GM21515 (cell line): Measurements from ENCODE around the gene LRRC8B.

ENCODE experiments used
- ATAC-seq: cut with Tn5 transposase; IDR thresholded peaks from one replicate; pipeline ENCODE4 v1.9.1; 2021; ENCODE audit not compliant: unreplicated experiment

LRRC8B gene

GRCh38 chr1:89630048-89630447 lies 105.4 kb downstream of the LRRC8B start:
- ATAC-seq, result no peak

DNA sequence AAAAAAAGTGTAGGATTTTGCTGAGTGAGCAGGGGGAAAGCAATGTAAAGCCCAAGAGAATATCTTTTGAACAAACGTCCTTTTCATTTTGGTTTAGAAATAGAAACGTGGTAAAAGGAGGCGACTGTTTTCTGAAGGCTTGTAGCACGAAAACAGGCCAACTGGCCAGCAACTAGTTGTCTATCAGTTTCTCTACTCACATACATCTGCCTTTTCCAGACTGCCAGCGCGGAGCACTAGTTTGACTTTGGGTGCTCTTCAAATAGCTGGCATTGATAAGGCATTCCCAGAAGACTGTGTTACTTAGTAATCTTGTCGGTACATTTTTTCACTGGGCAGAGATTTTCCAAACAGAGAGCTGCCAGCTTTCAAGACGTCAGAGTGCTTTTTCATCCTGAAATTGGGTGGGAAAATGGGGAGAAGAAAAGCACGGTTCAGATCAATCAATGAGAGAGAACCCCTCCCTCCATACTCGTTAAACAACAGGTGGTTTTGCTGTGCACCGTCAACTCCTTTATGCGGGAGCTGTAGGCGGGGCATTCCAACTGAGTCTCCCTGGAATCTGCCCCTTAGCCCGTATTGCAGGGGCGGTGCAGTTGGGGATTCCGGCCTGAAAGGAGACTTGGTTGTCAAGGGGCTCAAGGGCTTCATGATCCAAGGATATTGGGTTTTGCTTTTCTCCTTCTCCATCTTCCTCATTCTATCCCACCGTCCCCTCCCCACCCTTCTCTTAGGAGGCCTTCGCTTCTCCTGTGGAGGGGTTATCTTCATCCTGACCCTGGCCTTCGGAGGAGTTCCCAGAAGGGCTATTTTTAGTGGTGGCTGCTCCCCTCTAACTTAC lies 107.4 kb downstream of the LRRC8B start:
- no peak for ATAC-seq

DNA sequence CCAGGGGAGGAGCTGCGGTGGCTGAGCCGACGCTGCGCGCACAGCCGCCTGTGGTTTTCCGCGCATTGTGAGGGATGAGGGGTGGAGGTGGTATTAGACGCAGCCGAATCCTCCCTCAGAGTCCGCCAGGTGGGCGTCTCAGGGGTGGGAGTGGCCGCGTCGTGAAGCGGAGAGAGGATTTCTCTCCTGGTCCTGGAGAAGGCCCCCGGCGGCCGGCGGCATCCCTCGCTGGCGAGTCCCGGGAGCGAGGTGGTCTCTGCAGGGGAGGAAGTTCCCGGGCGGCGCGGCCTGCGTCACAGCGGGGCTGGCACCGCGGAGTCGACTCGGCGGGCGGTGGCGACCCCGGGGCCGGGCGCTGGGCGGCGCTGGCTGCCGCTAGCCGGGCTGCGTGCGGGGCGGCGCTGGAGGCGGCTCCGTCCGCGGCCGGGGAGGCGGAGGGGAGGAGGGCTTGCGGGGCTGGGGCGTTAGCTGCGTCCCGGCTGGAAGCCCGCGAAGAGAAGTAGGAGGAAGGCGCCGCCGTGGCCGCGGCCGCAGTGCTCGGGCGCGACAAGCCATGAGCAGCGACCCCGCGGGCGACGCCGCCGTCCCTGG lies 108.1 kb downstream of the LRRC8B start, which contains the start of gene LRRC8C:
LRRC8C (plus strand) TSS at position 464 of the 591 bp plus-strand sequence. CDS start 53,354 bp downstream, outside the sequence.
- ATAC-seq, result peak; percentile 84

DNA sequence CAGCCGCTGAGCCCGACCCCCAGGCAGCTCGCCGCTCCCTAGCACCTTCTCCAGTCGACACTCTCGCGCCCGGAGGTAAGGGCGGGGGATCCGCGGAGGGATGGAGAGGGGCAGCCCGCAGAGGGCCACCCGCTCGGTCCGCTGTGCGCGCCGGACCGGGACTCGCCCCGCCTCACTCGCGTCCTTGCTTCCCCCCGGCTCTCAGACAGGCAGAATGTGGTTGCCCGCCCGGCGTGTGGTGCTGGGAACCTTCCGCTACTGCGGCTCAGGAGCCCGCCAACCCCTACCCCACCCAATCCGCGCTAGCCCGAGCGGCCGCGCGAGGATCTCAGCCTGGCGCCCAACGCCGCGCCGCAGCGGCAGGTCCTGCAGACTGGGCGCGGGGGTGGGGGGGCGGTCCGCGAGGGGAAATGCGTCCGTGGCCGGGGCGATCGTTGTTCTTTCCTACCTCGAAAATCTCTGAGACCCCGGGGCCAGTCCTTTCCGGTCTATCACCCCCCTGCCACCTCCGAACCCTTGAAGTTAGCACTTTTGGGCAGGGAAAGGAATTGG lies 108.7 kb downstream of the LRRC8B start:
- peak; percentile 50 for ATAC-seq

- ATAC-seq, result peak; percentile 4
Observed at GRCh38 chr1:89633800-89634625, 109.4 kb downstream of the LRRC8B start.

GRCh38 chr1:89635825-89636815 lies 111.5 kb downstream of the LRRC8B start:
- ATAC-seq, result no peak

GRCh38 chr1:89637496-89637895 lies 112.9 kb downstream of the LRRC8B start:
- no peak for ATAC-seq

GRCh38 chr1:89640440-89640839 lies 115.8 kb downstream of the LRRC8B start:
- ATAC-seq, result no peak

GRCh38 chr1:89641781-89642180 lies 117.2 kb downstream of the LRRC8B start:
- ATAC-seq, result no peak

DNA sequence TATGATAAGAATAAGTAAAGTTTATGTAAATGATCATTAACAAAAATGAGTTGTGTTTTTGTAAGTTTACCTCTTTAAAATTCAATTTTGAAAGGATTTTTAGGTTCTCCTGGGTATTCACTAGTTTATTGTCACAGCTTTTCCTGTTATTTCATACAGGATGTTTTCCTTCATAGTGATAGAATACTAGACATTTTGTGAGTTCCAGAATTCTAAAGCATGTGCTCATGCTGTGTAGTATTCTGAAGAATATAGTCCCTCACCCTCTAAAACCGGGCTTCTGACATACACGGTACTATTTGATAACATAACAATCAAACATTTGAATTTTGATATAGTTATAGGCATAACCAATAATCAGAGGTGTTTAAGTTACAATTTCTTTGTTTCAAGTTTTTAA lies 118.9 kb downstream of the LRRC8B start:
- no peak for ATAC-seq

DNA sequence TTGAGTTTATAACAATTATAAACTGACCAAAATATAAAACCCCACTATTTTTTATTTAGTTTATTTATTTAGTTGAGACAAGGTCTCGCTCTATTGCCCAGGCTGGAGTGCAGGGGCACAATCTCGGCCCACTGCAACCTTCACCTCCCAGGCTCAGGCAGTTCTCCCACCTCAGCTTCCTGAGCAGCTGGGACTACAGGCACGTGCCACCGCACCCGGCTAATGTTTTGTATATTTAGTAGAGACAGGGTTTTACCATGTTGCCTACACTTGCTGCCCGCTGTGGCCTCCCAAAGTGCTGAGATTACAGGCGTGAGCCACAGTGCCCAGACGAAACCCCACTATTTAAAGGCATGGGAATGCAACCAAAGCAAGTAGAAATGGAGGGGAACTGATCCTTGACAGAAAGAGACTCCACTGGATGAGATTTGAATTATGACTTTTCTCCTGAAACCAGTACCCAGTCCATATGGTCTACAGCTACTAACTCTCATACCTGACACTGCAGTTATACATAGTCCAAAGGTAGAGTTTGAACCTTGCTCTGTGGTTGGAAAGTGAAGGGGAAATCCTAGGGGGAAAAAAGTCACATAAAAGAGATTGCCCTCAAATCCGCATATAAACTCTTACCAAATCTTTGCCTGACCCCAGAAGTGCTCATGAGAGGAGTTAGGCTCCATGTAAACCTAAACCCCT lies 119.6 kb downstream of the LRRC8B start:
- no peak for ATAC-seq

DNA sequence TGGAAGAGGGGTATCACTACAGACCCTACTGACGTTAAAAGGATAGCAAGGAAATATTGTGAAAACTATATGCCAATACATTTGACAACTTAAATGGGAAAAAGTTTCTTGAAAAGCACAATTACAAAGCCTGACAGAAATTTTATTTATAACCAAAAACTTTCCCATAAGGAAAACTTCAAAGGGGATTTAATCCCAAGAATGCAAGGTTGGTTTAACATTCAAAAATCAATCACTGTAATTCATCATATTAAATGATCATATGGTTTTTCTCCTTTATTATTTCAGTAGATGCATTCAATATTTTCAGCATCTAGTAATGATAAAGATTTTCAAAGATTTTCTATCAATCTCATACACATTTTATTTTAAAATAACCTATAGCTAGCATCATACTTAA lies 121.6 kb downstream of the LRRC8B start:
- ATAC-seq, result no peak
